ENCODE data around the gene POLR2H. TPM values are rescaled to one million over a fixed set of nuclear protein-coding genes. Genes with fewer than 3 reads are reported as not detected.

POLR2H gene
- total RNA-seq, 1 experiment from 2014 or later = 133 TPM

- TF ChIP-seq AFF4 (CRISPR knock-in tag; IDR thresholded peaks at IDR 0.05; ENCODE audit: borderline replicate concordance) = no peak
- no peak for TF ChIP-seq CDX4 (CRISPR knock-in tag; IDR thresholded peaks at IDR 0.05; ENCODE audit: borderline replicate concordance)
- TF ChIP-seq ZNF219 (CRISPR knock-in tag; IDR thresholded peaks at IDR 0.05; ENCODE audit: borderline replicate concordance) = no peak
- no peak for TF ChIP-seq ESRRA (CRISPR knock-in tag; IDR thresholded peaks at IDR 0.05; ENCODE audit: borderline replicate concordance)
- TF ChIP-seq NR2C2 (CRISPR knock-in tag; IDR thresholded peaks at IDR 0.05) = no peak
Observed at GRCh38 chr3:184355261-184356040, 6.1 kb upstream of the POLR2H start (continued).

GRCh38 chr3:184357248-184358123 is 4.0 kb upstream of the POLR2H start:
- Mint-ChIP-seq H3K4me1 (peaks cover 15% of the 10 kb centered on the region), H3K36me3 (peaks cover 14% of the 10 kb centered on the region), H3K9me3 (no peaks in the 10 kb centered on the region), H3K27ac (no peak overlapping the region), H3K27me3 (ENCODE audit: low read depth) (peaks cover 6% of the 10 kb centered on the region; the same call in 1 of the 2 replicates), H3K4me3 (no peak overlapping the region)
- DNase-seq (ENCODE audit: low spot score) (no peak), ATAC-seq (no peak)
- TF ChIP-seq ZNF219 (CRISPR knock-in tag; IDR thresholded peaks at IDR 0.05; ENCODE audit: borderline replicate concordance) (no peak), CREB1 (CRISPR knock-in tag; IDR thresholded peaks at IDR 0.05) (no peak), NR3C1 (CRISPR knock-in tag; conservative IDR thresholded peaks at IDR 0.05; ENCODE audit: low read depth) (no peak), MLX (CRISPR knock-in tag; IDR thresholded peaks at IDR 0.05) (no peak), HMGXB4 (CRISPR knock-in tag; IDR thresholded peaks at IDR 0.05) (no peak), NR1H2 (CRISPR knock-in tag; IDR thresholded peaks at IDR 0.05) (no peak), EMX1 (CRISPR knock-in tag; IDR thresholded peaks at IDR 0.05) (no peak), ZNF416 (CRISPR knock-in tag; IDR thresholded peaks at IDR 0.05) (no peak), SMAD4 (CRISPR knock-in tag; IDR thresholded peaks at IDR 0.05) (no peak), ZNF232 (CRISPR knock-in tag; IDR thresholded peaks at IDR 0.05) (no peak), NFATC4 (CRISPR knock-in tag; IDR thresholded peaks at IDR 0.05) (no peak)
- CTCF ChIA-PET = interaction anchor here (0.7 kb wide), 1 partner anchor 14 kb away, joined by 3 read pairs; no protein-coding TSS in a partner anchor
- POLR2A ChIA-PET = no interaction called here

Data from WTC11 (cell line).